AG04450 (cell line): Measurements from ENCODE around the gene FBXO28. TPM values are rescaled to one million over a fixed set of nuclear protein-coding genes. Genes with fewer than 3 reads are reported as not detected.

Experiments used
- CTCF ChIA-PET: fragments of 300-600, 350-600 bp; formaldehyde crosslinking; extraction: SDS; loops from one replicate; lab custom pipeline; 2022; ENCODE audit warnings: antibody characterized with exemption, inconsistent platforms; lab: Charles Lee
- POLR2A ChIA-PET: fragments of 350-600 bp; formaldehyde crosslinking; extraction: SDS; loops from one replicate; lab custom pipeline; 2021; ENCODE audit warnings: antibody characterized with exemption, inconsistent platforms; lab: Yijun Ruan, JAX
- DNase-seq: peaks from one replicate; pipeline ENCODE4 v3.0.0-alpha.2; 2011; ENCODE audit warnings: low read depth, low spot score
- H3K27ac ChIP-seq: one replicate; pipeline ENCODE4 v1.5.1; 2012; ENCODE audit warnings: low read depth, low read length, control low read depth
- H3K27me3 ChIP-seq: one replicate; pipeline ENCODE4 v1.6.0; 2012; ENCODE audit warnings: low read length; ENCODE audit not compliant: control insufficient read depth, insufficient read depth
- H3K4me3 ChIP-seq: 2 replicates; pipeline ENCODE4 v1.5.1; 2011; ENCODE audit warnings: mild to moderate bottlenecking, low read depth, low read length, control low read depth
- H3K9me3 ChIP-seq: 2 replicates; pipeline ENCODE4 v1.5.1; 2012; ENCODE audit warnings: low read length; ENCODE audit not compliant: control insufficient read depth, insufficient read depth
- CTCF ChIP-seq: IDR thresholded peaks from 2 replicates; pipeline ENCODE4 v1.5.1; 2011; ENCODE audit warnings: low read depth, low read length, control low read depth, inconsistent platforms
- polyA plus RNA-seq: library from polyadenylated mRNA; depleted of rRNA; stranded (reverse); fragments of >200 nt; gene quantifications from 2 replicates; pipeline ENCODE4 v1.2.3, GENCODE V29; 2011

FBXO28 gene
- polyA plus RNA-seq, 1 experiment: 27.2 TPM

- DNase-seq: no peak
- no peak overlapping the region for H3K27ac ChIP-seq
- ChIA-PET POLR2A (no interaction called here), CTCF (no interaction called here)
- no peak overlapping the region for H3K4me3 ChIP-seq
- no peak for TF ChIP-seq CTCF
- no peaks in the 10 kb centered on the region for H3K9me3 ChIP-seq
- no peaks in the 10 kb centered on the region for H3K27me3 ChIP-seq
Observed at GRCh38 chr1:224151117-224151516, 37.2 kb downstream of the FBXO28 start.

- Histone ChIP-seq H3K9me3 (no peaks in the 10 kb centered on the region), H3K27me3 (no peaks in the 10 kb centered on the region), H3K4me3 (no peak overlapping the region), H3K27ac (no peak overlapping the region)
- DNase-seq: no peak
- ChIA-PET POLR2A (no interaction called here), CTCF (interaction anchor here (0.7 kb wide), 1 partner anchor 20 kb away, joined by 3 read pairs; no protein-coding TSS in a partner anchor)
- TF ChIP-seq CTCF: no peak
Observed at GRCh38 chr1:224157316-224157715, 43.4 kb downstream of the FBXO28 start.

- Histone ChIP-seq H3K27me3 (no peaks in the 10 kb centered on the region), H3K4me3 (no peak overlapping the region), H3K9me3 (no peaks in the 10 kb centered on the region), H3K27ac (no peak overlapping the region)
- no peak for DNase-seq
- TF ChIP-seq CTCF: no peak
- CTCF ChIA-PET: interaction anchor here (1.2 to 2.1 kb wide), 2 partner anchors 12 to 174 kb away, joined by 6 to 7 read pairs; no protein-coding TSS in a partner anchor
- POLR2A ChIA-PET: no interaction called here
Observed at GRCh38 chr1:224159541-224159940, 45.6 kb downstream of the FBXO28 start.

- Histone ChIP-seq H3K27me3 (no peaks in the 10 kb centered on the region), H3K27ac (no peak overlapping the region), H3K4me3 (no peak overlapping the region), H3K9me3 (no peaks in the 10 kb centered on the region)
- TF ChIP-seq CTCF: no peak
- POLR2A ChIA-PET: no interaction called here
- CTCF ChIA-PET: interaction anchor here (1.0 to 2.1 kb wide), 2 partner anchors 9 to 173 kb away, joined by 3 to 7 read pairs; no protein-coding TSS in a partner anchor
- DNase-seq: no peak
Observed at GRCh38 chr1:224160171-224160682, 46.3 kb downstream of the FBXO28 start.

- H3K27me3 ChIP-seq: no peaks in the 10 kb centered on the region
- no peak overlapping the region for H3K27ac ChIP-seq
- CTCF ChIA-PET: interaction anchor here (0.6 to 1.2 kb wide), 2 partner anchors 10 kb away, joined by 3 to 8 read pairs; no protein-coding TSS in a partner anchor
- H3K9me3 ChIP-seq: no peaks in the 10 kb centered on the region
- DNase-seq: no peak
- TF ChIP-seq CTCF: no peak
- H3K4me3 ChIP-seq: no peak overlapping the region
- POLR2A ChIA-PET: no interaction called here
Observed at GRCh38 chr1:224162768-224163167, 48.9 kb downstream of the FBXO28 start.
